B cell (primary cell): Measurements from ENCODE around the gene COX6B2.

Source experiments
- CTCF ChIP-seq: fragments of 200-600 bp; IDR thresholded peaks from one replicate; pipeline ENCODE4 v1.8.0; 2022; ENCODE audit warnings: antibody characterized with exemption, mild to moderate bottlenecking
- EZH2 ChIP-seq: IDR thresholded peaks from 2 replicates; pipeline ENCODE4 v1.6.1; 2012; ENCODE audit warnings: borderline replicate concordance, low read depth, mild to moderate bottlenecking, moderate library complexity, low read length; ENCODE audit not compliant: insufficient read depth, poor library complexity, severe bottlenecking

- no peak for TF ChIP-seq CTCF
- no peak for TF ChIP-seq EZH2
Measured at GRCh38 chr19:55300886-55301458, 53.5 kb downstream of the COX6B2 start.
